H9 (cell line): Measurements from ENCODE around the gene DAAM1. TPM values are rescaled to one million over a fixed set of nuclear protein-coding genes. Genes with fewer than 3 reads are reported as not detected.

Experiments
- DNase-seq: peaks from one replicate; pipeline ENCODE4 v3.0.0-alpha.2; 2017
- H2AFZ ChIP-seq: one replicate; pipeline ENCODE4 v1.6.1; 2013; ENCODE audit warnings: mild to moderate bottlenecking, low read length, control low read depth, moderate library complexity
- H2AK5ac ChIP-seq: 2 replicates; pipeline ENCODE4 v1.6.1; 2013; ENCODE audit warnings: low read length, control low read depth, mixed read lengths; ENCODE audit not compliant: insufficient read length
- H2BK120ac ChIP-seq: one replicate; pipeline ENCODE4 v1.6.1; 2013; ENCODE audit warnings: low read depth, mild to moderate bottlenecking, low read length, control low read depth, inconsistent platforms; ENCODE audit not compliant: poor library complexity, severe bottlenecking
- H2BK12ac ChIP-seq: 2 replicates; pipeline ENCODE4 v1.6.1; 2013; ENCODE audit warnings: low read length, control low read depth, mixed read lengths, low read depth; ENCODE audit not compliant: insufficient read length
- H2BK15ac ChIP-seq: 2 replicates; pipeline ENCODE4 v1.6.1; 2013; ENCODE audit warnings: low read depth, low read length, control low read depth
- H2BK20ac ChIP-seq: one replicate; pipeline ENCODE4 v1.6.1; 2013; ENCODE audit warnings: low read depth, mild to moderate bottlenecking, low read length, control low read depth, inconsistent platforms; ENCODE audit not compliant: poor library complexity, severe bottlenecking
- H2BK5ac ChIP-seq: 2 replicates; pipeline ENCODE4 v1.6.1; 2013; ENCODE audit warnings: low read length, control low read depth, mixed read lengths; ENCODE audit not compliant: insufficient read length
- H3K14ac ChIP-seq: 2 replicates; pipeline ENCODE4 v1.6.1; 2013; ENCODE audit warnings: low read length, control low read depth; ENCODE audit not compliant: insufficient read depth
- H3K18ac ChIP-seq: 2 replicates; pipeline ENCODE4 v1.6.1; 2013; ENCODE audit warnings: low read depth, mild to moderate bottlenecking, mixed read lengths, low read length, control low read depth; ENCODE audit not compliant: insufficient read length
- H3K23ac ChIP-seq: 2 replicates; pipeline ENCODE4 v1.6.1; 2013; ENCODE audit warnings: low read length, control low read depth, mixed read lengths, low read depth; ENCODE audit not compliant: insufficient read length
- H3K23me2 ChIP-seq: 2 replicates; pipeline ENCODE4 v1.6.1; 2013; ENCODE audit warnings: low read depth, mild to moderate bottlenecking, mixed read lengths, low read length, control low read depth; ENCODE audit not compliant: insufficient read length, poor library complexity, severe bottlenecking
- H3K27ac ChIP-seq: 2 replicates; pipeline ENCODE4 v1.5.1; 2013; ENCODE audit warnings: low read length, control low read depth, mixed read lengths, low read depth; ENCODE audit not compliant: insufficient read length
- H3K27me3 ChIP-seq: 2 replicates; pipeline ENCODE4 v1.6.1; 2013; ENCODE audit warnings: low read length, control low read depth, inconsistent platforms; ENCODE audit not compliant: insufficient read depth
- H3K4ac ChIP-seq: 2 replicates; pipeline ENCODE4 v1.6.1; 2013; ENCODE audit warnings: low read depth, mild to moderate bottlenecking, control low read depth, inconsistent platforms, low read length, moderate library complexity
- H3K4me1 ChIP-seq: 2 replicates; pipeline ENCODE4 v1.6.1; 2013; ENCODE audit warnings: low read length, control low read depth, inconsistent platforms; ENCODE audit not compliant: insufficient read depth
- H3K4me2 ChIP-seq: 2 replicates; pipeline ENCODE4 v1.6.1; 2013; ENCODE audit warnings: low read length, control low read depth, mixed read lengths; ENCODE audit not compliant: insufficient read length, insufficient read depth
- H3K56ac ChIP-seq: 2 replicates; pipeline ENCODE4 v1.6.1; 2013; ENCODE audit warnings: low read depth, mild to moderate bottlenecking, mixed read lengths, low read length, control low read depth; ENCODE audit not compliant: insufficient read length
- H3K79me1 ChIP-seq: 2 replicates; pipeline ENCODE4 v1.6.1; 2013; ENCODE audit warnings: low read depth, mild to moderate bottlenecking, moderate library complexity, low read length, control low read depth, inconsistent platforms; ENCODE audit not compliant: insufficient read depth, poor library complexity, severe bottlenecking
- H3K79me2 ChIP-seq: 2 replicates; pipeline ENCODE4 v1.6.1; 2013; ENCODE audit warnings: low read length, control low read depth, inconsistent platforms; ENCODE audit not compliant: insufficient read depth
- H3K9ac ChIP-seq: 2 replicates; pipeline ENCODE4 v1.6.1; 2013; ENCODE audit warnings: low read length, control low read depth, mixed read lengths; ENCODE audit not compliant: insufficient read length; ENCODE audit errors: extremely low read depth
- H3K9me3 ChIP-seq: one replicate; pipeline ENCODE4 v1.6.1; 2013; ENCODE audit warnings: low read depth, low read length, inconsistent platforms; ENCODE audit not compliant: control insufficient read depth
- H3T11ph ChIP-seq: one replicate; pipeline ENCODE4 v1.6.1; 2013; ENCODE audit warnings: mild to moderate bottlenecking, low read length, control low read depth, inconsistent platforms
- H4K20me1 ChIP-seq: one replicate; pipeline ENCODE4 v1.6.1; 2013; ENCODE audit not compliant: control insufficient read depth, insufficient read length, insufficient read depth
- H4K5ac ChIP-seq: 2 replicates; pipeline ENCODE4 v1.6.1; 2013; ENCODE audit warnings: low read depth, mild to moderate bottlenecking, mixed read lengths, low read length, control low read depth; ENCODE audit not compliant: insufficient read length
- H4K8ac ChIP-seq: replicated peaks from 2 replicates; pipeline ENCODE4 v1.6.1; 2013; ENCODE audit warnings: low read length, control low read depth, mixed read lengths, low read depth; ENCODE audit not compliant: insufficient read length
- H4K91ac ChIP-seq: 2 replicates; pipeline ENCODE4 v1.6.1; 2013; ENCODE audit warnings: low read depth, mild to moderate bottlenecking, moderate library complexity, mixed read lengths, low read length, control low read depth; ENCODE audit not compliant: insufficient read length
- H3K27ac Mint-ChIP-seq, 3 experiments: 2 replicates in 2 of 3; 3 replicates in 1 of 3; pipeline ENCODE4 v1.8.0; 2020 to 2021; ENCODE audit warnings: mixed read lengths in 3 of 3, mild to moderate bottlenecking in 1 of 3, moderate library complexity in 1 of 3
- H3K27me3 Mint-ChIP-seq: 2 replicates; pipeline ENCODE4 v1.8.0; 2021; ENCODE audit warnings: low read depth, mild to moderate bottlenecking, moderate library complexity, mixed read lengths
- H3K36me3 Mint-ChIP-seq, 3 experiments: 2 replicates in 2 of 3; 3 replicates in 1 of 3; pipeline ENCODE4 v1.8.0; 2020 to 2021; ENCODE audit warnings: low read depth in 3 of 3, mixed read lengths in 3 of 3; ENCODE audit not compliant: insufficient read depth in 1 of 3
- H3K4me1 Mint-ChIP-seq, 2 experiments: 2 replicates each; pipeline ENCODE4 v1.8.0; 2020; ENCODE audit warnings: mixed read lengths in 2 of 2
- H3K4me3 Mint-ChIP-seq, 2 experiments: 2 replicates in 1 of 2; 3 replicates in 1 of 2; pipeline ENCODE4 v1.8.0; 2020 to 2021; ENCODE audit warnings: mild to moderate bottlenecking in 2 of 2, mixed read lengths in 2 of 2, moderate library complexity in 1 of 2
- H3K9me3 Mint-ChIP-seq, 2 experiments: 2 replicates in 1 of 2; 3 replicates in 1 of 2; pipeline ENCODE4 v1.8.0; 2020; ENCODE audit warnings: mild to moderate bottlenecking in 2 of 2, mixed read lengths in 2 of 2, moderate library complexity in 1 of 2
- WGBS: extraction: QIAGEN DNeasy Blood & Tissue Kit; methylation state at CpG from one replicate; pipeline ENCODE4 v1.1.7; 2013; ENCODE audit warnings: missing lambda C conversion rate, low lambda C conversion rate, mixed read lengths; ENCODE audit not compliant: insufficient read length; ENCODE audit errors: extremely low coverage; 5-methylcytosine and 5-hydroxymethylcytosine counted together
- total RNA-seq: library from RNA; stranded (reverse); gene quantifications from 2 replicates; pipeline ENCODE4 v1.2.1, GENCODE V29; 2021
- TF ChIP-seq, protein P1 (sequence below): fragments of 200-600 bp; sonication (generic); conservative IDR thresholded peaks from 3 replicates; pipeline ENCODE4 v1.8.0; 2021; ENCODE audit warnings: antibody characterized with exemption, mild to moderate bottlenecking

Gene DAAM1
- total RNA-seq, 1 experiment from 2014 or later: 19.5 TPM

- Histone ChIP-seq H2BK20ac (no peak overlapping the region), H3T11ph (no peak overlapping the region), H4K8ac (no peak overlapping the region), H3K18ac (no peak overlapping the region), H3K4ac (no peak overlapping the region), H4K91ac (no peak overlapping the region), H3K4me1 (peaks cover 3% of the 10 kb centered on the region; the same call in 1 of the 2 replicates), H2BK15ac (no peak overlapping the region), H3K23me2 (no peaks in the 10 kb centered on the region), H2AK5ac (no peak overlapping the region), H2BK12ac (no peak overlapping the region), H3K14ac (no peak overlapping the region), H2BK5ac (no peak overlapping the region), H4K5ac (no peak overlapping the region), H3K79me2 (no peaks in the 10 kb centered on the region), H3K4me2 (no peak overlapping the region), H3K23ac (no peak overlapping the region), H2BK120ac (no peak overlapping the region), H2AFZ (no peak overlapping the region), H3K56ac (no peak overlapping the region), H3K9me3 (no peaks in the 10 kb centered on the region), H3K9ac (no peak overlapping the region), H3K27ac (no peak overlapping the region), H3K27me3 (no peaks in the 10 kb centered on the region), H3K79me1 (no peaks in the 10 kb centered on the region), H4K20me1 (no peaks in the 10 kb centered on the region)
- Mint-ChIP-seq H3K9me3 (no peaks in the 10 kb centered on the region), H3K27me3 (no peaks in the 10 kb centered on the region), H3K27ac (0 out of 7 replicates have a peak overlapping the region, but pooled peaks of 1 of the 3 experiments have one; percentile 13), H3K36me3 (no peaks in the 10 kb centered on the region), H3K4me3 (no peak overlapping the region), H3K4me1 (peaks cover 5 to 7% of the 10 kb centered on the region in 2 experiments)
- no CpG with 5 or more reads among the region's 1 CpG for whole genome bisulfite sequencing
- TF ChIP-seq, protein P1, sequence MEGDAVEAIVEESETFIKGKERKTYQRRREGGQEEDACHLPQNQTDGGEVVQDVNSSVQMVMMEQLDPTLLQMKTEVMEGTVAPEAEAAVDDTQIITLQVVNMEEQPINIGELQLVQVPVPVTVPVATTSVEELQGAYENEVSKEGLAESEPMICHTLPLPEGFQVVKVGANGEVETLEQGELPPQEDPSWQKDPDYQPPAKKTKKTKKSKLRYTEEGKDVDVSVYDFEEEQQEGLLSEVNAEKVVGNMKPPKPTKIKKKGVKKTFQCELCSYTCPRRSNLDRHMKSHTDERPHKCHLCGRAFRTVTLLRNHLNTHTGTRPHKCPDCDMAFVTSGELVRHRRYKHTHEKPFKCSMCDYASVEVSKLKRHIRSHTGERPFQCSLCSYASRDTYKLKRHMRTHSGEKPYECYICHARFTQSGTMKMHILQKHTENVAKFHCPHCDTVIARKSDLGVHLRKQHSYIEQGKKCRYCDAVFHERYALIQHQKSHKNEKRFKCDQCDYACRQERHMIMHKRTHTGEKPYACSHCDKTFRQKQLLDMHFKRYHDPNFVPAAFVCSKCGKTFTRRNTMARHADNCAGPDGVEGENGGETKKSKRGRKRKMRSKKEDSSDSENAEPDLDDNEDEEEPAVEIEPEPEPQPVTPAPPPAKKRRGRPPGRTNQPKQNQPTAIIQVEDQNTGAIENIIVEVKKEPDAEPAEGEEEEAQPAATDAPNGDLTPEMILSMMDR: no peak
- DNase-seq: no peak
Measured at GRCh38 chr14:59176765-59177164, 11.7 kb upstream of the DAAM1 start.
